ENCODE data around the gene CGRRF1. TPM values are rescaled to one million over a fixed set of nuclear protein-coding genes. Genes with fewer than 3 reads are reported as not detected.

CGRRF1 gene
- total RNA-seq, 4 donors from 2014 or later = 5.7 to 14.0 (median 10.2) TPM

DNA sequence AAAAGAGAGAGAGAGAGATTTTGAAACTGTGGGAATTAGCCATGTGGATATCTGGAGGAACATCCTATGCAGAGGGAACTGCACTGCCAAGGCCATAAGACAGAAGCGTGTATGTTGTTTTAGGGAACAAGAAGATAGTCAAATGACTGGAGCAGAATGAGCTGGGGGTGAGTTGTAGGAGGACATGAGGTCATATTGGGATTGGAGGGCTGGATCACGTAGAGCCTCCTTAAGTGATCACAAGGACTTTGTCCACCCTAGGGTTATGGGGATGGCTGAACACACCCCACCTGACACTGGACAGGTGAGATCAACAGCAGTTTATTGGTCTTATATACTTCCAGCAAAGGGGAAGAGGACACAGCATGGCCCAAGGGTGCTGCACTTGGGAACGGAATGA is 8.2 kb upstream of the CGRRF1 start:
- intact Hi-C loops (cut with DNase I; ENCODE audit: low total_unique reads) = no loop called here
- no peak overlapping the region for H3K4me3 ChIP-seq (ENCODE audit: low read depth, poor library complexity, severe bottlenecking)
- 85 to 91% methylated on average over 3 of the region's 3 CpGs for WGBS, 2 donors
- TF ChIP-seq POLR2A (IDR thresholded peaks at IDR 0.05) = no peak
- no peak for TF ChIP-seq CTCF (IDR thresholded peaks at IDR 0.05)
- DNase-seq (ENCODE audit: low spot score in 2 of 2) = no peak

GRCh38 chr14:54502602-54503001 is 7.1 kb upstream of the CGRRF1 start:
- TF ChIP-seq CTCF (IDR thresholded peaks at IDR 0.05) (no peak), POLR2A (IDR thresholded peaks at IDR 0.05) (no peak)
- H3K4me3 ChIP-seq (ENCODE audit: low read depth, poor library complexity, severe bottlenecking) = no peak overlapping the region
- intact Hi-C loops (cut with DNase I; ENCODE audit: low total_unique reads) = no loop called here
- DNase-seq (ENCODE audit: low spot score in 2 of 2) = no peak
- 77 to 83% methylated on average over 2 of the region's 2 CpGs for WGBS, 2 donors

DNA sequence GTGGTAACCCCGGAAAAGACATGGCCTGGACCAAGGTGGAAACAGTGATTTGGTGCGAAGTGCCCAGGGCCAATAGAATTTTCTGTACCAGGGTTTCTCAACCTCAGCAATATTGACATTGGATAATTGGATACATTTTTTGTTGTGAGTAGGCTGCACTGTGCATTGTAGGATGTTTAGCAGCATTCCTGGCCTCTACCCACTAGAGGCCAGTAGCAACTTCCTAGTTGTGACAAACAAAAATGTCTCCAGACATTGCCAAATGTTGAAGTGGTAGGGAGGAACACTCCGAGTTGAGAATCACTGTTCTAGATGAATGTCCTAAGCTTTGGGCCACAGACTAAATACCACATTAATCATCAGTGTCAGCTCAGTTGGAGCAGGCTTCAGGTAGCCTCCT is 6.2 kb upstream of the CGRRF1 start:
- H3K4me3 ChIP-seq (ENCODE audit: low read depth, poor library complexity, severe bottlenecking) = no peak overlapping the region
- TF ChIP-seq CTCF (IDR thresholded peaks at IDR 0.05) (no peak), POLR2A (IDR thresholded peaks at IDR 0.05) (no peak)
- intact Hi-C loops (cut with DNase I; ENCODE audit: low total_unique reads) = no loop called here
- WGBS, 2 donors = 69 to 73% methylated on average over 3 of the region's 3 CpGs
- no peak for DNase-seq (ENCODE audit: low spot score in 2 of 2)

DNA sequence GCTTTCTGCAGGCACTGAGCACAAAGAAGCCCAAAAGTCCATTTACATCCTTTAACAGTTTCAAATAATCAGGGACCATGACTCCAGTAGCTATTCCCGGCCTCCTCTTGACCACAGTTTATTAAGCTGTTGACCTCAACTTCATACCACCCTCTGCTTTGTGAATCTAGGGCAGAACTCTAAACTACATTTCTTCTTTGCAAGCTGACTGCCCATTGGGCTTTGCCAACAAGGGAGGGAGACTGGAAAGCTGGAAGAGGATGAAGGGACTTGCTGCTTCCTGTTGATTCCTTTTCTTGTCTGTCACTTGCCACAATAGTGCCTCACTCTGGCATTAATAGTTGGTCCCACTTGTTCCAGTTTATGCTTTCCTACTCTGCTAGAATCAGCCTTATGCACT is 2.7 kb downstream of the CGRRF1 start:
- no peak for TF ChIP-seq CTCF (IDR thresholded peaks at IDR 0.05)
- no peak for TF ChIP-seq POLR2A (IDR thresholded peaks at IDR 0.05)
- no peak overlapping the region for H3K4me3 ChIP-seq (ENCODE audit: low read depth, poor library complexity, severe bottlenecking)
- DNase-seq (ENCODE audit: low spot score in 2 of 2) = no peak
- intact Hi-C loops (cut with DNase I; ENCODE audit: low total_unique reads) = no loop called here
- WGBS, 2 donors = 58 to 73% methylated on average over 1 of the region's 1 CpG

DNA sequence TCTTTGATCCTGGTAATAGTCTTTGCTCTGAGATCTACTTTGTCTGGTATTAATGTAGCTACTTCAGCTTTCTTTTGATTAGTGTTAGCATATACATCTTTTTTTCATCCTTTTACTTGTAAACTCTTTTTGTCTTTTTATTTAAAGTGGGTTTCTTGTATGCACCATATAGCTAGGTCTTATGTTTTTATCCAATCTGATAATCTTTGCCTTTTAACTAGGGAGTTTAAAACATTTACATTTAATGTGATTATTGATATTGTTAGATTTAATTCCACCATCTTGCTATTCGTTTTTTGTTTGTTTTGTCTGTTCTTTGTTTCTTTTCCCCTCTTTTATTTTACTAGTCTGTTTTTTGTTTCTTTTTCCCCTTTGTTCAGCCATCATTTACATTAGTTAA is 6.0 kb downstream of the CGRRF1 start:
- TF ChIP-seq POLR2A (IDR thresholded peaks at IDR 0.05) = no peak
- no peak for DNase-seq (ENCODE audit: low spot score in 2 of 2)
- 85 to 94% methylated on average over 1 of the region's 1 CpG for WGBS, 2 donors
- intact Hi-C loops (cut with DNase I; ENCODE audit: low total_unique reads) = no loop called here
- H3K4me3 ChIP-seq (ENCODE audit: low read depth, poor library complexity, severe bottlenecking) = no peak overlapping the region

GRCh38 chr14:54516709-54517108 is 7.0 kb downstream of the CGRRF1 start:
- H3K4me3 ChIP-seq (ENCODE audit: low read depth, poor library complexity, severe bottlenecking) = no peak overlapping the region
- TF ChIP-seq POLR2A (IDR thresholded peaks at IDR 0.05) = no peak
- TF ChIP-seq CTCF (IDR thresholded peaks at IDR 0.05) = no peak
- DNase-seq (ENCODE audit: low spot score in 2 of 2) = no peak
- 97 to 100% methylated on average over 1 of the region's 1 CpG for WGBS, 2 donors
- intact Hi-C loops (cut with DNase I; ENCODE audit: low total_unique reads) = no loop called here

Data from lower leg skin (tissue), 4 donors.